GM21723 (cell line): ENCODE results near the gene ACER3.
"Not testable (repeated sequence)": the region's sequence is repeated elsewhere in the genome, so short reads cannot be mapped to it uniquely, and the experiment has no call there.

Experiments used
- ATAC-seq: cut with Tn5 transposase; IDR thresholded peaks from one replicate; pipeline ENCODE4 v1.9.1; 2021; ENCODE audit warnings: mild to moderate bottlenecking, moderate library complexity; ENCODE audit not compliant: unreplicated experiment

Gene ACER3

DNA sequence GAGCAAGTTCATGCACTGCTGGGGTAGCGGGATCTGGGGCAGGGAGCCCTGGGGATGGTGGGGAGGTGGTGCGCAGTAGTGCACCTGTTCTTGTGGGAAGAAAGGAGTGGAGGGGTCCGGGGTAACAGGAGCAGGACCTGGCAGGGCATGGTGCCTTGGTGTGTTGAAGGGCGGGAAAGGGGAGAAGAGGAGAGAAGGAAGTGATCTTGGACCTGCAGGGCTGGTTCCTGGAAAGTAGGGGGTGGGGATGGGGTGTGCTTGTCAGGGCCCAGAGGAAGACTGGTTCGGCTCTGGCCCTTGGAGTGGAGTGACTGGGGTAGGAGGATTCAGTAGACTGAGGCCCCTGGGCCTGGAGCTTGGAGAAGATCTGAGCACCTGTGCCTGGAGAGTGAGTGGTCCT, 195.2 kb downstream of the ACER3 start:
- no peak for ATAC-seq

- no peak for ATAC-seq
Observed at GRCh38 chr11:77056814-77057402, 196.2 kb downstream of the ACER3 start.

DNA sequence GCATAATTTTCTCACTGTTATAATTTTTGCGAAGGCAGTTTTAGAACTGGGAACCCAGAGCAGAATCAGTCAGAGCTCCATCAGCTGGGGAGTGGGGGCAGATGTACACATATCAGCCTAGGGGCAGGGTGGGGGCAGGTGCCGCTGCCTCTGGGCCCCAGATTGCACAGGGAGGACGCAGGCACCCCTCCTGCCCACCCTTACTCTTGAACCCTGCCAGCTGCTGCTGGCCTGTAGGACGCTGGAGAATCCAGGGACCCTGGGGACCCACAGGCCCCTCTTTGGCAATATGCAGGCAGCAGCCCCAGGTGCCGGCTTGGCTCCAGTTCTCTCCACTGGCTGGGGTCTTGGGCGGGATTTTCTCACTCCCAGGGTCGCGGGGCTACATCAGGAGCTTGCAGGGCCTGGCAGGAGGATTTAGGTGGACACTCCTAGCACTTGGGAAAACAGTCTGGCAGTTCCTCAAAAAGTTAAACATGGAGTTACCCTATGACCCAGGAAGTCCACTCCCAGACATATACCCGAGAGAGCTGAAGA, 197.3 kb downstream of the ACER3 start:
- ATAC-seq: no peak

DNA sequence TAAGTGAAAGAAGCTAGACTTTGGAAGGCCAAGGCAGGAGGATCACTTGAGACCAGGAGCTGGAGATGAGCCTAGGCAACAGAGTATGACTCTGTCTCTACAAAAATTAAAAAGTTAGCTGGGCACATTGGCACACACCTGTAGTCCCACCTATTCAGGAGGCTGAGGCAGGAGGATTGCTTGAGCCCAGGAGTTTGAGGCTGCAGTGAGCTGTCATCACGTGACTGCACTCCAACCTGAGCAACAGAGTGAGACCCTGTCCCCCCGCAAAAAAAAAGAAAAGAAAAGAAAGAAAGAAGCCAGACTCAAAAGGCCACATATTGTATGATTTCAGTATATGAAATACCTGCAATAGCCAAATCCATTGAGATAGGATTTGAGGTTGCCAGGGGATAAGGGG, 198.2 kb downstream of the ACER3 start:
- no peak for ATAC-seq

DNA sequence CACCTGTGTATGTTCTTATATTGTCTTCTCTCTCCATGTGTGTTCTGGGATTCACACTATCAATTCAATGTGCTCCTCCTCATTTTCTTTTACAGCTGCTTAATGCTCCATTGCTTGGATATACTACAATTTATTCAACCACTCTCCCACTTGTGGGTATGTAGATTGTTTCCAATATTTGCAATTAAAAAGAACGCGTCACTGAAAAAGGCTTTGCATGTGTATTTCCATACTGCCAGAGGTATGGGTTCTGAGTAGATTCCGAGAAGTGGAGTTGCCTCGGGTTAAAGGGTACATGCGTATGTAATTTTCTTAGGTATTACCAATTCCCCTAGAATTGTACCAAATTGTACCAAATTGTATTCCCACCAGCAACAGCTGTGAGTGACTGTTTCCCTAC, 199.1 kb downstream of the ACER3 start:
- no peak for ATAC-seq

GRCh38 chr11:77060234-77060633, 199.5 kb downstream of the ACER3 start:
- ATAC-seq: no peak

DNA sequence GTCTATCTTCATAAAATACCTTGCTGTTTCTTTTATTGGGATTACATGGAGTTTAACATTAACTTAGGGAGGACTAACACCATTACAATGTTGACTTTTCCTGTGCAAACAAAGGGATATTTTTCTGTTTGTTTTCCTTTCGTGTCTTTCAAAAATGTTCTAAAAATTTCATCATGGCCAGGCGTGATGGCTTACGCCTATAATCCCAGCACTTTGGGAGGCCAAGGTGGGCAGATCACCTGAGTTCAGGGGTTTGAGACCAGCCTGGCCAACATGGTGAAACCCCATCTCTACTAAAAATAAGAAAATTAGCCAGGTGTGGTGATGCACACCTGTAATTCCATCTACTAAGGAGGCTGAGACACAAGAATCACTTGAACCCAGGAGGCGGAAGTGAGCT, 200.5 kb downstream of the ACER3 start:
- not testable (repeated sequence) for ATAC-seq

GRCh38 chr11:77062924-77063323, 202.2 kb downstream of the ACER3 start:
- ATAC-seq: no peak

DNA sequence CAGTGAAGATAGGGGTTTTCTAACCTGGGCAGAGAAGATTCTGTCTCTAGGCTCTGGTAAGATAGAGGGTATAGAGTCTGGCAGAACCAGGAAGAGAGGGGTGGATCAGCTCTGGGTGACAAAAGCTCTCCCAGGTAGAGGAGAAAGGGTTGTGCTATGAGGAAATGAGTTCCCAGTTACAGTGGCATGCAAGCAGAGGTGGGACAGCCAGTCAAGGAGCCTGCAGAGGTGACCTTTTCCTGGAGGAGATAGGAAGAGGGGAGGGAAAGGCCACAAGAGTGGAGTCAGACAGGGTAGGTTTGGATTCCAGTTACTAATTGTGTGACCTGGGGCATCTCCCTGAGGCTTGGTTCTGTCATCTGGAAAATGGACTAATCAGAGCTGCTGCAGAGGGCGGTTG, 202.7 kb downstream of the ACER3 start:
- ATAC-seq: no peak

- ATAC-seq: no peak
Observed at GRCh38 chr11:77063861-77064260, 203.1 kb downstream of the ACER3 start.

GRCh38 chr11:77064648-77065217, 204.0 kb downstream of the ACER3 start:
- no peak for ATAC-seq

- ATAC-seq: peak; percentile 2
Observed at GRCh38 chr11:77065878-77066228, 205.1 kb downstream of the ACER3 start.

DNA sequence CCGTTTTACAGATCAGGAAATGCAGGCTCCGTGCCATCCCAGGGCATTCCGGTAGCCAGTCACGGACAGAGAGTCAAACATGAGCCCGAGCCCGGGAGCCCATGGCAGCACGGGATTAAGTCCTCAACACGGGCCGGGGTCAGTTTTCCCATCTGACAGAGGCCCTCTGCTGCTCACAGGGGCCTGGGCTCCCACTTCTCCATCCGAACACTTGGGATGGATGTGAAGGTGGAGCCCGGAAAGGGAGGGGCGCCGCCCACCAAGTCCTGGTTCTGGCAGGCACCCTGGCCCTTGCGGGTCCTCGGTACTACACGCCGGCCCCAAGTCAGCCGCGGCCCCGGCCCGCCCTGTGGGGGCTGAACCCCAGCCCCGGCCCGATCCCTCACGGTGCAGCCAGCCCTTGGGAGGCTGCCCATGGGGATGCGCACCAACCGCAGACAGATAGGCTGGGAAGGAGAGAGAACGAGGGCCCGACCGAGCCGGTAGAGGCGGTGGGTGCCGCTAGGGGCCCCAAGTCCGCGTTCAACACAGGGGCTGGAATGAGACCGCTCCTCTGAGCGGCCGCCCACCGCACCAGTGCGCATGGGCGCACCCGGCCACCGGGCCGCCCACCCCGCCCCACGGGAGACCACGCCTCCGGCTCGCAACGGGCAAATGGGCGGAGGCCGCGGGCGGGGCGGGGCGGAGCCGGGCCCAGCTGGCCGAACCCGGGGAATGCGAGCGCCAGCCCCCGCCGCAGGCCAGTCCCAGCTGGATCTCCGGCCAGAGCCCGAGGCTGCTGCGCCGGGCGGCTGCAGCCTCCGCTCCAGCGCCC, 205.7 kb downstream of the ACER3 start, which contains the start of gene CAPN5:
Gene CAPN5, plus strand, starts transcription at position 743 of the 814 bp plus-strand sequence. CDS start 17,916 bp downstream, outside the sequence.
- ATAC-seq: peak; percentile 88

- ATAC-seq: no peak
Observed at GRCh38 chr11:77067861-77068443, 207.2 kb downstream of the ACER3 start.

DNA sequence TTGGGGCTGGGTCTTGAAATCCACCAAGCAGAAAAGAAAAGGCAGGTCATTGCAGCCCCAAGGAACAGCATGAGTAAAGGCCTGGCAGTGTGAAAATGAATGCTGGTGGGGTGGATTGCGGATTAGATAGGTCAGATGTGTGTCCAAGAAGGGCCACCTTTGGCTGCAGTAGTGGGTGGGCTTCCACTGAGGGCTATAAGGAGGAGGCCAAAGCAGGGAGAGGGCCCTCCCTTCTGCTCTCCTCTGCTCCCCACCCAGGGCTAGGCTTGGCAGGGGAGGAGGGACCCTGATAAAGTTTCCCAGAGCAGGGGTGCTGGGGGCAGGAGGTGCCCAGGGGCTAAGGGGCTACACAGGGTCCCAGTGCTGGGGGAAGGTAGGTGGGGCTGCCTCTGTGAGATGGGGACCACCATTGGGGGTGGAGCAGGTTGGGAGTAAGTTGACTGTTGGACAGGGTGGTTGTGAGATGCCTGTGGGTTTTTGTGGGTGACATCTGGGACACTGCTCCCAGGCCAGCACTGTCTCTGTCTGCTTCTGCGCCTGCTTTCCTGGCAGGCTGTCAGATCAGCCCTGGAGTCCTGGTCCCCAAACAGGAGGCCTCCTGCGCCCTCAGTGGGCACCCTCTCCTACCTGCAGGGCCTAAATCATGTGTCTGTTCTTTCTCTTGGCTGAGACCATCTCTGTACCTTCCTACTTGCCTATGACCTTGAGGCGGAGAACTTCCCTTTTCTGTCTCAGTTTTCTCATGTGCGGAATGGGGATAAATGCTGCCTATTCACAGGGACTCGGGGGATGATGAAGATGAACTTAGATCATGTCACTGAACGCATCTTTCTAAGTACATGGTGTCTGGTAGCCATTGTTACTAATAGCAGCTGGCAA, 208.0 kb downstream of the ACER3 start:
- ATAC-seq: no peak

DNA sequence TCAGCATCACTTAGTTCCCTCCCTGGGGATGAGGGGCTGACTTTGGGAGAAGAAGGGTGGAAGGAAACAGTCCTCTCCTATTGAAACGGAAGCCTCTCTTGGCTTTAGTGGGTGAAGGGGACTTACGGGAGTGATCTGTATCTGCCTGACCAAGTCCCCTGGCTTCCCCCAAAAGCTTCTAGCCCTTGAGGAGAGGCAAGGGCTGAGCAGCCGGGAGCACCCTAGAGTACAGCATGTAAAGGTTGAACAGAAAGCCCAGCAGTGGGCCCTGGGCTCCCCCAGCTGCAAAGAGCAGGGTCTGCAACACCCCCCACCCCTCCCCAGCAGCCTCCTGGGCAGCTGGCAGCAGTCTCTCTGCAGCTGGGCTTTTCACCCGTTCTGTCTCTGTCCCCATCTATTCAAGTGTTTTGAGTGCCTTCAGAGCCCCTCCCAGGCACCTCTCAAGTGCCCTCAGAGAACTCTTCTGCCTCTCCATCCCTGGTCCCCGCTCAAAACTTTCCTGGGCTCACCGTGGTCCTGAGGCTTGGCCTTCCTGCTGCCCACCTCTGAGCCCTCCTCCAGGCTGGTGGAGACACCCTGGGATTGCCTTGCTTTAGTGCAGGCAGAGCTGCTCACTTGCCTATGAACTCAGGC, 208.7 kb downstream of the ACER3 start:
- no peak for ATAC-seq

DNA sequence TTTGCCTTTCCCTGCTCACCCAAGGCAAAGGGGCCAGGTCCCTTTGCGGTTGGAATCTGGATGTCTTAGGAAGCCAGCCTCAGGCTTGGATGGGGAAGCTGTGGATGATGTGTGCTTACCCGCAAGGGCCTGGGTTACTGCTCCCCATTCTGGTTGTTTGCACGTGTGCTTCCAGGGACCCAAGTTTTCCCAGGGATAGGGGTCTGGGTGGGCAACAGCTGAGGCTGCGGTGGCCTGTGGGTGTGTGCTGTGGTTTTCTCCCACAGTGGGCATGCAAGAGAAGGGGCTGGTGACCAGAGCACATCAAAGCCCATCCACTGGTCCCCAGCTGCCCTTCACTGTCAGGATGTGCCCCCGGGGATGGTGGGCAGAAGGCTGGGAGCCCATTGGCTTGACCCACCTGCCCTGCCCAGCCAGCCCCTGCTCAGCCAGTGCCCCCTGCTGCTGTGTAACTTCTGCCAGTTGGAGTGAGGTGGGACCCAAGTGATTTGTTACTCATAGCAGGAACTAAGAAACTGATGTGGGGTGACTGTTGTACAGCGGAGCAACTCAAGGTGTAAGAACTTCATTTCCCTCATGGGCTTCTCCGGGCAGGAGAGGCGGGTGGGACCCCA, 209.4 kb downstream of the ACER3 start:
- no peak for ATAC-seq

DNA sequence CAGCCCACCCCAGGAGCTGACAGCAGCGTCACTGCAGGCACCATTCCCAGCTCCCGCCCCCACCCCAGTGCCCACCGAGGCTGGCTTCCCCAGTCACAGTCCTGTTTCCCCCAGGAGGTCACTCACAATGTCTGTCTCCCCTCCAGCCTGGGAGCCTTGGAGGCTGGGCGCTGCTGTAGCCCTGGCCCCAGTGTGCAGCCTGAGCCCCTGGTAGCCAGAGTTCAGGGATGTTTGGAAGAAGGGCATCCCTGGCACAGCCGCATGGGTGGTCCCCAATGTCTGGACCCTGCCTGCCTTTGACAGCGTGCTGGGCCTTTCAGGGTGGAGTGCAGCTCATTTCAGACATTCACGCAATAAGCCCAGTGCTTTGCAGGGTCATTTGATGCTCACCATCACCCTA, 210.4 kb downstream of the ACER3 start:
- no peak for ATAC-seq

GRCh38 chr11:77071671-77072605, 211.2 kb downstream of the ACER3 start:
- ATAC-seq: no peak
